GM06990 (cell line): Measurements from ENCODE around the gene RAB20.

Experiments used
- DNase-seq: peaks from one replicate; pipeline ENCODE4 v3.0.0-alpha.2; 2011; ENCODE audit not compliant: insufficient read length; ENCODE audit errors: extremely low read depth
- H3K27me3 ChIP-seq: replicated peaks from 2 replicates; pipeline ENCODE4 v1.6.0; 2011; ENCODE audit warnings: low read length; ENCODE audit not compliant: control insufficient read depth, insufficient read depth
- H3K36me3 ChIP-seq: 2 replicates; pipeline ENCODE4 v1.5.1; 2011; ENCODE audit warnings: low read length; ENCODE audit not compliant: control insufficient read depth, insufficient read depth
- H3K4me3 ChIP-seq: replicated peaks from 2 replicates; pipeline ENCODE4 v1.5.1; 2011; ENCODE audit warnings: low read depth, mild to moderate bottlenecking, control low read depth, low read length
- TF ChIP-seq, protein P1 (sequence below): IDR thresholded peaks from 2 replicates; pipeline ENCODE4 v1.5.1; 2011; ENCODE audit warnings: low read length, control low read depth, mild to moderate bottlenecking, inconsistent platforms; ENCODE audit not compliant: insufficient read depth, poor library complexity, severe bottlenecking

RAB20 gene

DNA sequence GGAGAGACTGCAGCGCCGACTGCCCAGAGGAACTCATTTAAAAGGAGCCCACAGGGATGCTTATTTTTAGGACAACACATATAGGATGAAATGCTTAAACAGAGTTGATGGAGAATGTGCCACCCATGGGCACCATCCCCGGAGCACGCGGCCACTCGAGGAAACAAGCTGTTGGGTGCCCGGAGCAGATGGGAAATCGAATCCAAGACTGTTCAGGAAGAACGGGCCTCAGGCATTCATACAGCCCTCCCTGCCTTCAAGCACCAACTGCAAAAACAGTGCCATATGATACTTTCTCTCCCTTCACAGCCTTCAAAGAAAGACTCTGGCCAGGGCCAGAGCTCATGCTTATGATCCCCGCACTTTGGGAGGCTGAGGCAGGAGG, 40.2 kb downstream of the RAB20 start:
- TF ChIP-seq, protein P1, sequence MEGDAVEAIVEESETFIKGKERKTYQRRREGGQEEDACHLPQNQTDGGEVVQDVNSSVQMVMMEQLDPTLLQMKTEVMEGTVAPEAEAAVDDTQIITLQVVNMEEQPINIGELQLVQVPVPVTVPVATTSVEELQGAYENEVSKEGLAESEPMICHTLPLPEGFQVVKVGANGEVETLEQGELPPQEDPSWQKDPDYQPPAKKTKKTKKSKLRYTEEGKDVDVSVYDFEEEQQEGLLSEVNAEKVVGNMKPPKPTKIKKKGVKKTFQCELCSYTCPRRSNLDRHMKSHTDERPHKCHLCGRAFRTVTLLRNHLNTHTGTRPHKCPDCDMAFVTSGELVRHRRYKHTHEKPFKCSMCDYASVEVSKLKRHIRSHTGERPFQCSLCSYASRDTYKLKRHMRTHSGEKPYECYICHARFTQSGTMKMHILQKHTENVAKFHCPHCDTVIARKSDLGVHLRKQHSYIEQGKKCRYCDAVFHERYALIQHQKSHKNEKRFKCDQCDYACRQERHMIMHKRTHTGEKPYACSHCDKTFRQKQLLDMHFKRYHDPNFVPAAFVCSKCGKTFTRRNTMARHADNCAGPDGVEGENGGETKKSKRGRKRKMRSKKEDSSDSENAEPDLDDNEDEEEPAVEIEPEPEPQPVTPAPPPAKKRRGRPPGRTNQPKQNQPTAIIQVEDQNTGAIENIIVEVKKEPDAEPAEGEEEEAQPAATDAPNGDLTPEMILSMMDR = no peak
- no peak for DNase-seq
- Histone ChIP-seq H3K27me3 (no peaks in the 10 kb centered on the region; the same call in 1 of the 2 replicates), H3K36me3 (no peaks in the 10 kb centered on the region), H3K4me3 (no peak overlapping the region)

DNA sequence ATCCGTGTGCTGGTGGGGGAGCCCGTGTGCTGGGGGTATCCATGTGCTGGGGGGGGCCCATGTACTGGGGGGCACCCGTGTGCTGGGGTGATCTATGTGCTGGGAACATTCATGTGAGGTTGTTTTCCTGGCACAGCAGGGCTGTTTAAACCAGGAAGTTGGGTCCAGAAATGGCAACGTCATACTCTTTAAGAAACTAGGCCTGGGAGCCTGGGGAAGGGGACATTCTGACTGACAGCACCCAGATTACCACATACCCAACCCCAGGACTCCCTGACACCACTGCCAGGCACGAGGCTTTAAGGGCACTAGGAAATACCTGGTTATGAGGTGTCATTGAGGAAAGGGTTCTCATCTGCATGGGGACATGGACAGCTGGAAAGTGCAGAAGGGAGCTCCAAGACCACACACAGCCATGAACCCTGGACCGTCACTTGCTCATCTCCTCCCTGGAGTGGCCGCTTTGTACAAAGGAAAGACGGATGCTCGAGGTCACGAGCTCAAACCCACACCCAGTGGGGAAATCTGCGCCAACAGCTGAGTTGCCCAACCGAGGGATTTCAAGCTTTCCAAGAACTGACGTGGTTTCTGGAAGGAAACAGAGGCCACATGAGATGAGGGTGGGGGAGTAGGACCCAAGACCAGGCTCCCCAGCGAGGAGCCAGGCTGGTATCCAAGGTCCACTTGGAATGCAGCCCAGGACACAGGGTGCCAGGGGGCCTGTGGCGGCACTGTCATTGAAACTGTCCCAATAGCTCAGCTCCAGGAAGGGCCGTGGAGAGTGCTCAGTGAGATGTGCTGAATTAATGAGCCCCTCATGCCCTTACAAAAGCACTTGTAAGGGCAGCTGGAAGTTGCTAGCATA, 40.9 kb downstream of the RAB20 start:
- Histone ChIP-seq H3K36me3 (no peaks in the 10 kb centered on the region), H3K27me3 (no peaks in the 10 kb centered on the region; the same call in 1 of the 2 replicates), H3K4me3 (no peak overlapping the region)
- DNase-seq = no peak
- TF ChIP-seq, protein P1 = no peak

DNA sequence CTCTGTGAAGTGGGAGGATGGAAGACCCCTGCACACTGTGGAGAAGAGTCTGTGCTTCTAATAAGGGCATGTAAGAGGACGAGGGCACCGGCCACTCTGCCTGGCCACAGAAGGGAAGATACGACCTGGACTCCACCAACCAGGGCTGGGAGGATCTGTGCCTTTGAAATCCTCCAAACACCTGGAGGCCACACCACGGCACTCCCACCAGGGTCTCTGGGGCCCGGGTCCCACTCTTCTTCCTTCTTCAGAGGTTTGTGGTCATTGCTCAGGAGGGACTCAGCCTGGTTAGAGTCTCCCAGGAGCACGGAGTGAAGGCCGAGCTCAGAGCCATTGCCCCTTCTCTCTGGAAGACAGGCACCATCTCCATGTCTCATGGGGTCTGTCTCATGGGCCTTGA, 42.0 kb downstream of the RAB20 start:
- Histone ChIP-seq H3K36me3 (no peaks in the 10 kb centered on the region), H3K4me3 (no peak overlapping the region), H3K27me3 (no peaks in the 10 kb centered on the region; the same call in 1 of the 2 replicates)
- TF ChIP-seq, protein P1 = no peak
- DNase-seq = no peak

DNA sequence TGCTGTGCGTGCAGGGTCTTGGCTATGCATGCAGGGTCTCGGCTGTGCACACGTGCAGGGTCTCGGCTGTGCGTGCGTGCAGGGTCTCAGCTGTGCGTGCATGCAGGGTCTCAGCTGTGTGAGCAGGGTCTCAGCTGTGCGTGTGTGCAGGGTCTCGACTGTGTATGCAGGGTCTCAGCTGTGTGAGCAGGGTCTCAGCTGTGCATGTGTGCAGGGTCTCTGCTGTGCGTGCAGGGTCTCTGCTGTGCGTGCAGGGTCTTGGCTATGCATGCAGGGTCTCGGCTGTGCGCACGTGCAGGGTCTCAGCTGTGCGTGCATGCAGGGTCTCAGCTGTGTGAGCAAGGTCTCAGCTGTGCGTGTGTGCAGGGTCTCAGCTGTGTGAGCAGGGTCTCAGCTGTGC, 42.5 kb downstream of the RAB20 start:
- Histone ChIP-seq H3K4me3 (no peak overlapping the region), H3K27me3 (no peaks in the 10 kb centered on the region; the same call in 1 of the 2 replicates), H3K36me3 (no peaks in the 10 kb centered on the region)
- TF ChIP-seq, protein P1 = no peak
- DNase-seq = no peak

DNA sequence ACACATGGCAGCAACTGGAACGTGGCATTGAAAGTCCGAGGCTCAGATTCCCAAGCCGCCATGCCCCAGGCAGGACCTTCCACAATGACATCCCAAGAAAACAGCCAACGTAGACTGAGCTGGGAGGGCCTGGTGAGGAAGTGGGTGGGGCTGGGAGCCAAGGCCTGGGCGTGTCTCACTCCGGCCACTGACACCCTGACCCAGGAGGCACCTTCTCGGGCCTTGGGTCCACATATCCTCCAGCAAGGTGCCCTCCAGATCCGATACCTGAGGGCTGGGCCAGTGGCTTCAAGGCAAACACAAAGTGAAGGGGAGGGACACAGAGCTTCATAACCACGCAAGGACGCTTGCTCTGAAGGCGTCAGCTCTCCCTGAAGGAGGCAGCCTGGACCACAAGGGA, 43.0 kb downstream of the RAB20 start:
- no peak for DNase-seq
- H3K36me3 ChIP-seq = no peaks in the 10 kb centered on the region
- no peak overlapping the region for H3K4me3 ChIP-seq
- TF ChIP-seq, protein P1 = no peak
- H3K27me3 ChIP-seq = no peaks in the 10 kb centered on the region; the same call in 1 of the 2 replicates
